ENCODE data around the gene ATP5PF. TPM values are rescaled to one million over a fixed set of nuclear protein-coding genes. Genes with fewer than 3 reads are reported as not detected.

Gene ATP5PF
- total and polyA plus RNA-seq, 10 of the 15 experiments (the other 5 are each of a cell fraction or from before 2014, with no cell fraction given): 103 to 1,604 (median 487) TPM

DNA sequence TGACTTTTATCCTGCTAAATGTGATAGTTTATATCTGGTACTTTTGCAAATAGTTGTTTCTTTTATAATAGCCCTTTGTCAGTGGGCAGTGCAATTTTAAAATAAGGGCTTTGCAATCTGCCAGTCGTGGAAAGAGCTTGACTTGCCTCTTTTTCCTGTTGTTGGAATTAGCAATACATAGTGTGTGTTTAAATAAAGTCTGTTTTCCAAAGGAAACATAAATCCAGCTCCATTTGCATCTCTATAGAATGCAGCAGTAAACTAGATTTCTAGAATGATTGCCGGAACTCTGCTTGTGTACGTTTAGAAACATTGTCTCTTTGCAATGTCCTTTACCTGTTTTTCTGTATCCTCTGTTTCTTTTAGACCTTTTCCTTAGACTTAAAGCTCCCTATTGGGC, 33.2 kb upstream of the ATP5PF start:
- Histone ChIP-seq H4K20me1 (ENCODE audit: control insufficient read depth, insufficient read depth) (no peaks in the 10 kb centered on the region), H3K9me3 (replicated peaks; ENCODE audit: control insufficient read depth, insufficient read depth, low read length) (no peaks in the 10 kb centered on the region), H3K79me2 (ENCODE audit: control insufficient read depth, insufficient read depth, low read length) (no peaks in the 10 kb centered on the region), H2AFZ (ENCODE audit: control insufficient read depth, low read depth, low read length) (no peak overlapping the region), H3K27ac (ENCODE audit: control insufficient read depth, insufficient read depth) (no peak overlapping the region), H3K4me3 (no peak overlapping the region), H3K4me2 (ENCODE audit: control insufficient read depth, insufficient read depth) (no peak overlapping the region), H3K4me1 (ENCODE audit: control insufficient read depth, insufficient read depth, low read length) (no peaks in the 10 kb centered on the region), H3K9ac (ENCODE audit: control insufficient read depth, insufficient read depth, low read length) (no peak overlapping the region), H3K36me3 (ENCODE audit: control insufficient read depth in 2 of 2, insufficient read depth in 2 of 2, low read length in 1 of 2) (peaks cover under 1 to 15% of the 10 kb centered on the region in 2 experiments; a peak in 2 of 4 replicates), H3K27me3 (replicated peaks in 1 of 2; ENCODE audit: control insufficient read depth in 2 of 2, insufficient read depth in 2 of 2, low read length in 1 of 2) (no peaks in the 10 kb centered on the region)
- ChIA-PET CTCF (interaction anchor here (0.5 to 1.2 kb wide), 2 partner anchors 29 to 160 kb away, joined by 3 to 4 read pairs; no protein-coding TSS in a partner anchor), SMC1A (ENCODE audit: uncharacterized antibody, unreplicated experiment) (interaction anchor here (1.0 kb wide), 1 partner anchor 10 kb away, joined by 5 read pairs; no protein-coding TSS in a partner anchor), RAD21 (ENCODE audit: unreplicated experiment) (no interaction called here), POLR2A (no interaction called here)
- ATAC-seq (no peak), FAIRE-seq (no peak), DNase-seq (ENCODE audit: low read depth, low spot score) (no peak)
- WGBS (ENCODE audit: insufficient coverage, insufficient replicate concordance, low lambda C conversion rate, missing lambda C conversion rate): 100% methylated on average over 3 of the region's 3 CpGs
- in situ Hi-C loops (cut with MboI) (no loop called here), intact Hi-C loops (cut with micrococcal nuclease; ENCODE audit: unreplicated experiment) (no loop called here)
- TF ChIP-seq SP1 (IDR thresholded peaks at IDR 0.05; ENCODE audit: low read depth, low read length): no peak
- TF ChIP-seq MTA3 (IDR thresholded peaks at IDR 0.05; ENCODE audit: borderline replicate concordance, low read length): no peak
- TF ChIP-seq SREBF2 (IDR thresholded peaks at IDR 0.05; ENCODE audit: low read length): no peak
- TF ChIP-seq RCOR1 (conservative IDR thresholded peaks at IDR 0.05; ENCODE audit: low read depth, low read length): no peak
- no TSS peak for BruUV-seq (replicated peaks)

DNA sequence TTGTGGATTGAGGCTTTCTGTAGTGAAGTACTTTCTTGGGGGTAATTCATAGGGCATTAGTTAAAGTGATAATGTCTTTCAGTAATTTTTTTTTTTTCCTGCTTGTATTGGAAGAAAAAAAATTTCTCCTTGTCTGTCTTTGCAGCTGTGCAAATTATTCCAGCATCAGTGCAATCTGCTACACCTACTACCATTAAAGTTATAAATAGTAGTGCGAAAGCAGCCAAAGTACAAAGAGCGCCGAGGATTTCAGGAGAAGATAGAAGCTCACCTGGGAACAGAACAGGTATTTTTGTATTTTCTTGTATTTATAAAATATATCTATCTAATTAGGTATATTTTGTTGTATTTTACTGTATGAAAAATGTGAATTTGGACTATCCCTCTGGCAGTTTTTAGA, 29.4 kb upstream of the ATP5PF start:
- ChIA-PET POLR2A (no interaction called here), CTCF (interaction anchor here (0.7 to 1.1 kb wide), 3 partner anchors 11 to 743 kb away, joined by 3 read pairs; no protein-coding TSS in a partner anchor), SMC1A (ENCODE audit: uncharacterized antibody, unreplicated experiment) (interaction anchor here (1.1 kb wide), 1 partner anchor 16 kb away, joined by 3 read pairs; no protein-coding TSS in a partner anchor), RAD21 (ENCODE audit: unreplicated experiment) (no interaction called here)
- ATAC-seq (no peak), DNase-seq (ENCODE audit: low read depth, low spot score) (no peak), FAIRE-seq (no peak)
- 100% methylated on average over 3 of the region's 3 CpGs for WGBS (ENCODE audit: insufficient coverage, insufficient replicate concordance, low lambda C conversion rate, missing lambda C conversion rate)
- no peaks in the 10 kb centered on the region for H3K4me1 ChIP-seq (ENCODE audit: control insufficient read depth, insufficient read depth, low read length)
- no peaks in the 10 kb centered on the region for H3K79me2 ChIP-seq (ENCODE audit: control insufficient read depth, insufficient read depth, low read length)
- H2AFZ ChIP-seq (ENCODE audit: control insufficient read depth, low read depth, low read length): no peak overlapping the region
- no TSS peak for BruUV-seq (replicated peaks)
- no peak overlapping the region for H3K27ac ChIP-seq (ENCODE audit: control insufficient read depth, insufficient read depth)
- no peak overlapping the region for H3K9ac ChIP-seq (ENCODE audit: control insufficient read depth, insufficient read depth, low read length)
- intact Hi-C loops (cut with micrococcal nuclease; ENCODE audit: unreplicated experiment): no loop called here
- H3K4me2 ChIP-seq (ENCODE audit: control insufficient read depth, insufficient read depth): no peak overlapping the region
- H3K4me3 ChIP-seq: no peak overlapping the region
- in situ Hi-C loops (cut with MboI): no loop called here
- peaks cover 3 to 24% of the 10 kb centered on the region in 2 experiments; a peak in 3 of 4 replicates for H3K36me3 ChIP-seq (ENCODE audit: control insufficient read depth in 2 of 2, insufficient read depth in 2 of 2, low read length in 1 of 2)
- H4K20me1 ChIP-seq (ENCODE audit: control insufficient read depth, insufficient read depth): no peaks in the 10 kb centered on the region
- H3K9me3 ChIP-seq (replicated peaks; ENCODE audit: control insufficient read depth, insufficient read depth, low read length): no peaks in the 10 kb centered on the region
- no peaks in the 10 kb centered on the region for H3K27me3 ChIP-seq (replicated peaks in 1 of 2; ENCODE audit: control insufficient read depth in 2 of 2, insufficient read depth in 2 of 2, low read length in 1 of 2)
- no peak for TF ChIP-seq CHD1 (IDR thresholded peaks at IDR 0.05; ENCODE audit: low read depth, low read length)
- TF ChIP-seq SMC3 (IDR thresholded peaks at IDR 0.05; ENCODE audit: borderline replicate concordance, low read length): no peak
- TF ChIP-seq, protein P1, sequence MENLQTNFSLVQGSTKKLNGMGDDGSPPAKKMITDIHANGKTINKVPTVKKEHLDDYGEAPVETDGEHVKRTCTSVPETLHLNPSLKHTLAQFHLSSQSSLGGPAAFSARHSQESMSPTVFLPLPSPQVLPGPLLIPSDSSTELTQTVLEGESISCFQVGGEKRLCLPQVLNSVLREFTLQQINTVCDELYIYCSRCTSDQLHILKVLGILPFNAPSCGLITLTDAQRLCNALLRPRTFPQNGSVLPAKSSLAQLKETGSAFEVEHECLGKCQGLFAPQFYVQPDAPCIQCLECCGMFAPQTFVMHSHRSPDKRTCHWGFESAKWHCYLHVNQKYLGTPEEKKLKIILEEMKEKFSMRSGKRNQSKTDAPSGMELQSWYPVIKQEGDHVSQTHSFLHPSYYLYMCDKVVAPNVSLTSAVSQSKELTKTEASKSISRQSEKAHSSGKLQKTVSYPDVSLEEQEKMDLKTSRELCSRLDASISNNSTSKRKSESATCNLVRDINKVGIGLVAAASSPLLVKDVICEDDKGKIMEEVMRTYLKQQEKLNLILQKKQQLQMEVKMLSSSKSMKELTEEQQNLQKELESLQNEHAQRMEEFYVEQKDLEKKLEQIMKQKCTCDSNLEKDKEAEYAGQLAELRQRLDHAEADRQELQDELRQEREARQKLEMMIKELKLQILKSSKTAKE (IDR thresholded peaks at IDR 0.05; ENCODE audit: low read depth, poor library complexity, severe bottlenecking): no peak
- no peak for TF ChIP-seq FOXM1 (IDR thresholded peaks at IDR 0.05; ENCODE audit: low read depth, low read length)
- TF ChIP-seq IKZF2 (IDR thresholded peaks at IDR 0.05): no peak
- TF ChIP-seq SRF (IDR thresholded peaks at IDR 0.05; ENCODE audit: low read depth in 2 of 2, low read length in 2 of 2): no peak
- no peak for TF ChIP-seq PML (IDR thresholded peaks at IDR 0.05; ENCODE audit: low read length)
- no peak for TF ChIP-seq EGR1 (IDR thresholded peaks at IDR 0.05; ENCODE audit: borderline replicate concordance in 1 of 2, low read depth in 2 of 2, low read length in 2 of 2)
- TF ChIP-seq KAT2A (conservative IDR thresholded peaks at IDR 0.05; ENCODE audit: control insufficient read depth, low read depth, low read length): no peak
- no peak for TF ChIP-seq KLF5 (IDR thresholded peaks at IDR 0.05; ENCODE audit: partially characterized antibody)
- TF ChIP-seq TAF1 (IDR thresholded peaks at IDR 0.05; ENCODE audit: borderline replicate concordance, low read depth, low read length): no peak
- no peak for TF ChIP-seq GATAD2B (conservative IDR thresholded peaks at IDR 0.05; ENCODE audit: low read depth)
- no peak for TF ChIP-seq TBL1XR1 (IDR thresholded peaks at IDR 0.05; ENCODE audit: low read depth, low read length)
- TF ChIP-seq ZBED1 (IDR thresholded peaks at IDR 0.05; ENCODE audit: borderline replicate concordance): no peak
- no peak for TF ChIP-seq STAT3 (IDR thresholded peaks at IDR 0.05; ENCODE audit: low read depth, low read length)
